Ovary (tissue), 9 donors: ENCODE measurements around the gene ACSF3. TPM values are rescaled to one million over a fixed set of nuclear protein-coding genes. Genes with fewer than 3 reads are reported as not detected.

ENCODE experiments used
- DNase-seq, 5 donors: peaks; one replicate each; pipeline ENCODE4 v3.0.0-alpha.2; 2019 to 2020
- H3K27ac ChIP-seq, 2 donors: fragments of 200-600 bp; one replicate each; pipeline versions ENCODE4 v1.5.1 to v1.8.0; 2019 to 2022
- H3K27me3 ChIP-seq: fragments of 200-600 bp; one replicate; pipeline ENCODE4 v1.8.0; 2022
- H3K36me3 ChIP-seq: fragments of 200-600 bp; sonication (generic); one replicate; pipeline ENCODE4 v1.5.1; 2019
- H3K4me1 ChIP-seq: one replicate; pipeline ENCODE4 v1.8.1; 2013; ENCODE audit warnings: mild to moderate bottlenecking, moderate library complexity; ENCODE audit not compliant: insufficient read depth
- H3K4me3 ChIP-seq: fragments of 200-600 bp; sonication (generic); one replicate; pipeline ENCODE4 v1.5.1; 2017
- H3K9me3 ChIP-seq, 2 donors: fragments of 200-600 bp in 1 of 2; sonication (generic) in 1 of 2; one replicate each; pipeline versions ENCODE4 v1.5.1 to v1.8.1; 2013 to 2019; ENCODE audit warnings: mild to moderate bottlenecking in 1 of 2, moderate library complexity in 1 of 2
- CTCF ChIP-seq, 3 donors: fragments of 450-650 bp in 2 of 3; fragments of 200-600 bp in 1 of 3; IDR thresholded peaks; one replicate each; pipeline versions ENCODE4 v1.5.1 to v1.8.0; 2016 to 2022; ENCODE audit warnings: antibody characterized with exemption in 3 of 3, mild to moderate bottlenecking in 1 of 3
- EP300 ChIP-seq: sonication (generic); formaldehyde crosslinking; IDR thresholded peaks from one replicate; pipeline ENCODE4 v1.6.1; 2017; ENCODE audit warnings: antibody characterized with exemption
- POLR2A ChIP-seq: fragments of 450-650 bp; IDR thresholded peaks from one replicate; pipeline ENCODE4 v1.6.1; 2017; ENCODE audit warnings: antibody characterized with exemption, mild to moderate bottlenecking, moderate library complexity
- WGBS, 3 donors: extraction: QIAGEN DNeasy Blood & Tissue Kit in 1 of 3; methylation state at CpG; one replicate each; pipeline versions ENCODE4 v1.1.5 to v1.1.7; 2013 to 2017; 5-methylcytosine and 5-hydroxymethylcytosine counted together
- intact Hi-C, 4 donors: fragments of 100-400 bp; cut with DNase I; formaldehyde crosslinking; loops; one replicate each; pipeline versions ENCODE4 v1.11.0 to v1.15.1; 2022 to 2023
- polyA plus RNA-seq, 2 donors: library from polyadenylated mRNA; stranded (reverse); fragments of 200-250 nt in 1 of 2; fragments of 350-450 nt in 1 of 2; fragmentation: Illumina TruSeq in 1 of 2; extraction: RNeasy Lipid Tissue Mini Kit (QIAGEN cat#74804) in 1 of 2; gene quantifications; one replicate each; pipeline ENCODE4 v1.2.3, GENCODE V29; 2013 to 2014
- total RNA-seq, 7 donors: library from RNA; depleted of rRNA in 2 of 7; stranded (reverse); fragments of >200 nt in 2 of 7; fragmentation: NEBNext Ultra II Directional in 3 of 7; extraction: Animal tissue kit (Norgen Biotek cat#: 25700) in 3 of 7; gene quantifications; one replicate each; pipeline versions ENCODE4 v1.1.0 to v1.2.4, GENCODE V29; 2016 to 2023
- donor health status: DM: no; HTN: no; CAD: no; lungs with moderate emphysema.
- donor health status: DM: no; HTN: no; CAD: no.
- donor health status: Bipolar disorder and iron deficiency.
- donor health status: DM: yes; HTN: yes; CAD: no.
- donor health status: DM: no; HTN: no; CAD: no.
- donor health status: DM: yes; HTN: yes; CAD: no.

Gene ACSF3
- total and polyA plus RNA-seq, 9 donors, result 16.2 to 40.9 (median 28.0) TPM

GRCh38 chr16:89114159-89114981, 20.7 kb downstream of the ACSF3 start:
- H3K27me3 ChIP-seq, result no peaks in the 10 kb centered on the region
- TF ChIP-seq POLR2A (no peak), EP300 (no peak), CTCF (IDR thresholded peaks at IDR 0.05) (no peak)
- peak in 1 of 5 donors; percentile 29 for DNase-seq
- WGBS, 3 donors, result 87 to 93% (median 88%) methylated on average over 23 to 33 of the region's 33 CpGs
- H3K36me3 ChIP-seq, result no peaks in the 10 kb centered on the region
- intact Hi-C loops, result no loop called here
- no peak overlapping the region for H3K27ac ChIP-seq
- H3K4me1 ChIP-seq, result peaks cover 6% of the 10 kb centered on the region
- no peaks in the 10 kb centered on the region for H3K9me3 ChIP-seq
- no peak overlapping the region for H3K4me3 ChIP-seq

- TF ChIP-seq EP300 (no peak), CTCF (IDR thresholded peaks at IDR 0.05) (no peak), POLR2A (no peak)
- intact Hi-C loops, result no loop called here
- Histone ChIP-seq H3K9me3 (no peaks in the 10 kb centered on the region), H3K27me3 (no peaks in the 10 kb centered on the region), H3K4me3 (no peak overlapping the region), H3K27ac (no peak overlapping the region), H3K36me3 (no peaks in the 10 kb centered on the region), H3K4me1 (peaks cover 6% of the 10 kb centered on the region)
- WGBS, 3 donors, result 58 to 79% (median 61%) methylated on average over 25 of the region's 25 CpGs
- DNase-seq, result peak in 2 of 5 donors; percentile 16 to 54
Observed at GRCh38 chr16:89115216-89115861, 21.7 kb downstream of the ACSF3 start.

- WGBS, 3 donors, result 91 to 94% (median 92%) methylated on average over 29 of the region's 29 CpGs
Observed at GRCh38 chr16:89116341-89117226, 22.9 kb downstream of the ACSF3 start.

More at GRCh38 chr16:89116341-89117226, 22.9 kb downstream of the ACSF3 start:
- Histone ChIP-seq H3K27ac (no peak overlapping the region), H3K4me3 (no peak overlapping the region), H3K27me3 (no peaks in the 10 kb centered on the region), H3K4me1 (peaks cover 6% of the 10 kb centered on the region), H3K9me3 (no peaks in the 10 kb centered on the region), H3K36me3 (no peaks in the 10 kb centered on the region)
- intact Hi-C loops, result no loop called here
- peak in 1 of 5 donors; percentile 16 for DNase-seq
- TF ChIP-seq CTCF (IDR thresholded peaks at IDR 0.05), result no peak
- TF ChIP-seq POLR2A, result no peak
